Neural cell (in vitro differentiated cells): ENCODE measurements around the gene C3orf33.

Experiments used
- CTCF ChIP-seq: fragments of 450-650 bp; IDR thresholded peaks from 2 replicates; pipeline ENCODE4 v1.5.1; 2014; ENCODE audit warnings: antibody characterized with exemption, mild to moderate bottlenecking, moderate library complexity; ENCODE audit not compliant: poor library complexity, severe bottlenecking
- EP300 ChIP-seq: fragments of 450-650 bp; conservative IDR thresholded peaks from 2 replicates; pipeline ENCODE4 v1.6.1; 2014; ENCODE audit warnings: antibody characterized with exemption, mild to moderate bottlenecking, moderate library complexity; ENCODE audit not compliant: poor library complexity, severe bottlenecking
- EZH2 ChIP-seq: fragments of 200-600, 300-800 bp; shearing (Covaris generic), sonication (generic); IDR thresholded peaks from 2 replicates; pipeline ENCODE4 v1.6.1; 2014; ENCODE audit warnings: antibody characterized with exemption, low read length, borderline replicate concordance, mild to moderate bottlenecking; ENCODE audit not compliant: insufficient read depth, poor library complexity, severe bottlenecking
- POLR2AphosphoS5 ChIP-seq: IDR thresholded peaks from 2 replicates; pipeline ENCODE4 v1.6.1; 2012
- REST ChIP-seq: IDR thresholded peaks from 2 replicates; pipeline ENCODE4 v1.6.1; 2012; ENCODE audit warnings: borderline replicate concordance

DNA sequence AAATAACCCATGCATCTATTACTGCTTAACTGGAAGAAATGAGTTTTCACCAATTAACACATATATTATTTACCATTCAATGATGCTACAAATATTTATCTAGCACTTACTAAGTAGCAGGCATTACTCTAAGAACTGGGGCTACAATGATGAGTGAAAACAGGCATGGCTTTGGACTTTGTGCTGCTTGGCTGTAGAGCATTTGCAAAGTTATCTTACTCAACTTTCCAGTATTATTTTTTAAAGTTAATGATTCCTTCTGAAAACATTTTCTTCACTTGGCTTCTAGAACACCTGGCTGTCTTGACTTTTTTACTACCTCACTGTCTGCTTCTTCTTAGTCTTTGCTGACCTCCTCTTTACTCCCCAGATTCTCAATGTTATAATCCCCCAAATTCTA is 1.8 kb downstream of the C3orf33 start:
- TF ChIP-seq CTCF, result no peak
- TF ChIP-seq POLR2AphosphoS5, result no peak
- no peak for TF ChIP-seq EP300
- TF ChIP-seq REST, result no peak
- TF ChIP-seq EZH2, result no peak
